Body of pancreas (tissue), 4 donors: Measurements from ENCODE around the gene HSPB3.

Experiments used
- POLR2A ChIP-seq, 3 donors: fragments of 450-650 bp; IDR thresholded peaks; one replicate each; pipeline ENCODE4 v1.6.1; 2016; ENCODE audit warnings: antibody characterized with exemption in 3 of 3, mild to moderate bottlenecking in 2 of 3
- TF ChIP-seq, protein P1 (sequence below), 7 experiments: fragments of 450-650 bp in 4 of 7; fragments of 200-600 bp in 3 of 7; sonication (generic) in 3 of 7; IDR thresholded peaks; one replicate each; pipeline ENCODE4 v1.5.1; 2016 to 2019; ENCODE audit warnings: antibody characterized with exemption in 7 of 7

DNA sequence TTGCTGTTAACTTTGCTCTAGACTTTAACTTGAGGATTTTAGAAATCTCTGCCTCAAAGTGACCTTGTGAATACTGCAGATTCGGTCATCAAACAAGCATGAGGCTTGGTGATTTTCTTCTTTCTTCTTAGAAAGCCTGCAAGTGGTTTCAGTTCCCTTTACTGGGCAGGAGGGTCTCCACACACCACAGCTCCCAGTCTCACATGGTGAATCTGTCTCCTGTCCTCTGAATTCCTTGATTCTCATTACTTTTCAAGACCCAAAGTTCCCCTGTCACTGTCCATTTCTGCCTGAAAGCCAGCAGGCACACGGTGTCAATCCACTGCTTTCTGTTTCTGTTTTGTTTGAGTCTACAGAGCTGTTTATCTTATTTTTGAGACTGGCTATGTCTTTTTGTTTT lies 14.1 kb downstream of the HSPB3 start:
- TF ChIP-seq, protein P1, sequence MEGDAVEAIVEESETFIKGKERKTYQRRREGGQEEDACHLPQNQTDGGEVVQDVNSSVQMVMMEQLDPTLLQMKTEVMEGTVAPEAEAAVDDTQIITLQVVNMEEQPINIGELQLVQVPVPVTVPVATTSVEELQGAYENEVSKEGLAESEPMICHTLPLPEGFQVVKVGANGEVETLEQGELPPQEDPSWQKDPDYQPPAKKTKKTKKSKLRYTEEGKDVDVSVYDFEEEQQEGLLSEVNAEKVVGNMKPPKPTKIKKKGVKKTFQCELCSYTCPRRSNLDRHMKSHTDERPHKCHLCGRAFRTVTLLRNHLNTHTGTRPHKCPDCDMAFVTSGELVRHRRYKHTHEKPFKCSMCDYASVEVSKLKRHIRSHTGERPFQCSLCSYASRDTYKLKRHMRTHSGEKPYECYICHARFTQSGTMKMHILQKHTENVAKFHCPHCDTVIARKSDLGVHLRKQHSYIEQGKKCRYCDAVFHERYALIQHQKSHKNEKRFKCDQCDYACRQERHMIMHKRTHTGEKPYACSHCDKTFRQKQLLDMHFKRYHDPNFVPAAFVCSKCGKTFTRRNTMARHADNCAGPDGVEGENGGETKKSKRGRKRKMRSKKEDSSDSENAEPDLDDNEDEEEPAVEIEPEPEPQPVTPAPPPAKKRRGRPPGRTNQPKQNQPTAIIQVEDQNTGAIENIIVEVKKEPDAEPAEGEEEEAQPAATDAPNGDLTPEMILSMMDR (IDR thresholded peaks at IDR 0.05), result no peak
- TF ChIP-seq POLR2A (IDR thresholded peaks at IDR 0.05), result no peak
